GM21528 (cell line): ENCODE results near the gene RNF25.
"Not testable (repeated sequence)": the region's sequence is repeated elsewhere in the genome, so short reads cannot be mapped to it uniquely, and the experiment has no call there.

Experiments
- ATAC-seq: cut with Tn5 transposase; IDR thresholded peaks from one replicate; pipeline ENCODE4 v1.9.1; 2021; ENCODE audit warnings: mild to moderate bottlenecking, moderate library complexity; ENCODE audit not compliant: unreplicated experiment, low FRiP score

Gene RNF25

GRCh38 chr2:218671654-218672566, at the start of gene RNF25, which contains the start of gene STK36:
Gene RNF25, minus strand, starts transcription at chr2:218672002. Its CDS starts 32 bp downstream, at chr2:218671970.
Gene STK36, plus strand, starts transcription at chr2:218672086. Its CDS starts 744 bp downstream, at chr2:218672830.
- ATAC-seq: peak; percentile 98

- no peak for ATAC-seq
Observed at GRCh38 chr2:218721488-218721887, 49.7 kb upstream of the RNF25 start.

- no peak for ATAC-seq
Observed at GRCh38 chr2:218720048-218721041, 48.5 kb upstream of the RNF25 start.

- no peak for ATAC-seq
Observed at GRCh38 chr2:218719457-218719856, 47.7 kb upstream of the RNF25 start.

- no peak for ATAC-seq
Observed at GRCh38 chr2:218718058-218718457, 46.3 kb upstream of the RNF25 start.

- ATAC-seq: no peak
Observed at GRCh38 chr2:218717262-218717661, 45.5 kb upstream of the RNF25 start.

GRCh38 chr2:218716070-218716469, 44.3 kb upstream of the RNF25 start:
- no peak for ATAC-seq

GRCh38 chr2:218713922-218714321, 42.1 kb upstream of the RNF25 start:
- ATAC-seq: no peak

GRCh38 chr2:218711550-218711929, 39.7 kb upstream of the RNF25 start:
- ATAC-seq: no peak

GRCh38 chr2:218710687-218711549, 39.1 kb upstream of the RNF25 start, which contains the start of gene TTLL4:
Gene TTLL4, plus strand, starts transcription at chr2:218710835. Its CDS starts 26,842 bp downstream, at chr2:218737677.
- ATAC-seq: peak; percentile 90

- ATAC-seq: no peak
Observed at GRCh38 chr2:218710334-218710686, 38.5 kb upstream of the RNF25 start.

- no peak for ATAC-seq
Observed at GRCh38 chr2:218709908-218710307, 38.1 kb upstream of the RNF25 start.

GRCh38 chr2:218708086-218708485, 36.3 kb upstream of the RNF25 start:
- ATAC-seq: peak; percentile 42

- ATAC-seq: no peak
Observed at GRCh38 chr2:218703341-218703740, 31.5 kb upstream of the RNF25 start.

GRCh38 chr2:218701806-218702205, 30.0 kb upstream of the RNF25 start:
- ATAC-seq: no peak

GRCh38 chr2:218698885-218699284, 27.1 kb upstream of the RNF25 start:
- no peak for ATAC-seq

- no peak for ATAC-seq
Observed at GRCh38 chr2:218694405-218695145, 22.8 kb upstream of the RNF25 start.

GRCh38 chr2:218691234-218691633, 19.4 kb upstream of the RNF25 start:
- ATAC-seq: no peak

GRCh38 chr2:218687400-218688060, 15.7 kb upstream of the RNF25 start:
- not testable (repeated sequence) for ATAC-seq
